Metanephros (tissue), 2 donors: ENCODE results near the gene TGIF2. TPM values are rescaled to one million over a fixed set of nuclear protein-coding genes. Genes with fewer than 3 reads are reported as not detected.

Source experiments
- small RNA-seq: library from RNA; depleted of rRNA; stranded (forward); fragments of <200 nt; gene quantifications from one replicate; pipeline ENCODE3, GENCODE V24; 2014; ENCODE audit warnings: low replicate concordance
- total RNA-seq: library from RNA; depleted of rRNA; stranded (reverse); fragments of >200 nt; gene quantifications from one replicate; pipeline ENCODE4 v1.2.3, GENCODE V29; 2014

Gene TGIF2
- total RNA-seq, result 41.3 TPM

DNA sequence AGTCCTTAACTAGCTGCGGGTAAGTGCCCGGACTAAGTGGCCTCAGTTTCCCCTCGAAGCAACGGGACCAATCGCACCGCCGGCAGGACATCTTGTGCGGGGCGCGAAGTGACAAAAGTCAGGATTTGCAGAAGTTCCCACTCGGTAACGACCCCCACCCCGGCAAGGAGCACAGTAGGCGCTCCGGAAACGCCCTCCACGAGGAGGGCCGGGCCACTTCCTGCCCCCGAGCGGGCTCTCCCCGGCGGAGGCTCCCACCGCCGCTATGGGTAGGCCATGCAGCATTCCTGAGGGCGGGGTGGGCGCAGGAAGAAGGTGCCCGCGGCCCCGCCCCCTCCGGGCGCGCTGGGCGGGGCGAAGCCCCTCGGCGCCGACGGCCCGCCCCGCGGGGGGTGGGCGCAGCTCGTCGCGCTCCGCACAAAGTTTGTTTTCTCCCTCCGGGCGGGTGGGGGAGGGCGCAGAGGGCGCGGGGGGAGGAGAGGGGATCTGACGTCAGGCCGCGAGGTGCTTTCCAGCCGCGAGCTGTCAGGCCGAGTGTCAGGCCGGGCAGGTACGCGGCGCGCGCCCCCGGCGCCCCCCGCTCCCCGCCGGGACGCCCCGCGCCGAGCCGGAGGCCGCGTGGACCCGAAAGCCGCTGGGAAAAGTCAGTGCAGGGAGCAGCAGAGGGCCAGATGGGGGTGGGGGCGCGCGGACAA, at the start of gene TGIF2:
TSS of gene TGIF2 (plus strand) at position 495 of the 695 bp plus-strand sequence. CDS start 5,178 bp downstream, outside the sequence.

DNA sequence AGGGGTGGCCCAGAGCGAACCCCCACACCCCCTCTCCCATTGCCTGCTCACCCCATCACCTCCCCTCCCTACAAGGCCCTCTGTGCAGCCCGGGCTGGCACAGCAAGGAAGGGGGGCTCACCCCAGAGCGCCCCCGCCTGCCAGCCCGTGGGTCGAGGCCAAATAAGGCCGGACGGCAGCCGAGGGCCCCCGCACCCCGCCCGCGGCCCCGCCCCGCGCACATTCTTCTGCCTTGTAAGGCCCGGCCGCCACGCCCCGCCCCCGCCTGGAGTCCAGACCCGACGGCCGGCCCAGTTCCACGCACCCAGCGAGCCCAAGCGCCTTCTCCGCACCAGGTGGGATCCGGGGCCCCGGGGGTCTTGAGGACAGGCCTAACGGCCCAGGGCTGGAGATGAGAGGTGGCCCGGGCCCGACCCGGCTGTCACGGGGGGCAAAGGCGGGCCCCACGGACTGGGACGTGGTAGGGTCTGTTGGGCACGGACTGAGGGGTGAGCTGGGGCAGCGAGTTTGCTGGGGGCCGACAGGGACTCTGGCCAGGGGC, 32.1 kb upstream of the TGIF2 start, which contains the start of gene MYL9:
TSS of gene MYL9 (plus strand) at position 293 of the 541 bp plus-strand sequence. CDS start 3,366 bp downstream, outside the sequence.

DNA sequence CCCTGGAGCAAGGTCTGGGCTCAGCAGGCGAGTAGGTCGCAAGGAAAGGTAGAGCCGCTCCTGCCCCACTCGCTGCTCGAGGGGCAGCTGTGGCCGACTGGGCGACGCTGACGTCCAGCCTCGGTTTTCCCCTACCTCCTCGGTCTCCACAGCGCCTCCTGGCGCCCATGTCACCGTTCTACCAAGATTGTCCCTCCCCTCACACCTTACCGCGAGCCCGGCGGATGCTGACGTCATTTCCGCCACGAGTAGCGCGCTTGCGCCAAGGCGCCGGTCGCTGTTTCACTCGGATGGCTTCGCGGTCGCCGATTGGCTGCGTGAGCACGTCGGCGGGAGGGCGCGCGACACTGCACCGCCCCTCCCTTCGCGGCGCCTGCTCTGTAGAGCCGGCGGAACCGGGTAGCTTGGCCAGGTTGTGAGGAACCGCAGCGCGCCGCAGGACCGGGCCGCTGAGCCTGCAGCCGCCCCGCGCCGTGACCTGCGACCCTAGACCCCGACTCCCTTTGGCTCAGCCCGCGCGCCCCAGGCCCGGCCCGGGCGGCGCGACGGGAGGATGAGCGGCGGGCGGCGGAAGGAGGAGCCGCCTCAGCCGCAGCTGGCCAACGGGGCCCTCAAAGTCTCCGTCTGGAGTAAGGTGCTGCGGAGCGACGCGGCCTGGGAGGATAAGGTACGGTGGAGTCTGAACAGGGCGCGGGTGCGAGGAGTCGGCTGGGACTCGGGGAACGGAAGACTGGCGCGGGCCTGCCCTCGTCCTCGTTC, 32.2 kb downstream of the TGIF2 start, which contains the start of gene RAB5IF:
TSS of gene RAB5IF (plus strand) at position 381 of the 759 bp plus-strand sequence. CDS start at position 554, 173 bp downstream.

Small RNA genes lying within 50 kb of the gene (small RNA-seq; reads per million reads assigned to genes)
- gene RF00017, result not detected

Other genes starting within 250 kb of the TGIF2 start
- 19.2 TPM for gene MYL9, start 32.1 kb upstream of the TGIF2 start, total RNA-seq
- gene RAB5IF, start 32.2 kb downstream of the TGIF2 start, total RNA-seq, result 47.4 TPM
- 0.64 TPM for gene SLA2, start 72.6 kb downstream of the TGIF2 start, total RNA-seq
- 22.5 TPM for gene NDRG3, start 172.5 kb downstream of the TGIF2 start, total RNA-seq
- gene DSN1, start 200.2 kb downstream of the TGIF2 start, total RNA-seq, result 12.7 TPM